ENCODE data around the gene SLC7A14. TPM values are rescaled to one million over a fixed set of nuclear protein-coding genes. Genes with fewer than 3 reads are reported as not detected.

Gene SLC7A14
- total and polyA plus RNA-seq, 2 donors (not counting 3 experiments of a cell fraction or from before 2014, with no cell fraction given): 0.07 to 0.57 TPM

DNA sequence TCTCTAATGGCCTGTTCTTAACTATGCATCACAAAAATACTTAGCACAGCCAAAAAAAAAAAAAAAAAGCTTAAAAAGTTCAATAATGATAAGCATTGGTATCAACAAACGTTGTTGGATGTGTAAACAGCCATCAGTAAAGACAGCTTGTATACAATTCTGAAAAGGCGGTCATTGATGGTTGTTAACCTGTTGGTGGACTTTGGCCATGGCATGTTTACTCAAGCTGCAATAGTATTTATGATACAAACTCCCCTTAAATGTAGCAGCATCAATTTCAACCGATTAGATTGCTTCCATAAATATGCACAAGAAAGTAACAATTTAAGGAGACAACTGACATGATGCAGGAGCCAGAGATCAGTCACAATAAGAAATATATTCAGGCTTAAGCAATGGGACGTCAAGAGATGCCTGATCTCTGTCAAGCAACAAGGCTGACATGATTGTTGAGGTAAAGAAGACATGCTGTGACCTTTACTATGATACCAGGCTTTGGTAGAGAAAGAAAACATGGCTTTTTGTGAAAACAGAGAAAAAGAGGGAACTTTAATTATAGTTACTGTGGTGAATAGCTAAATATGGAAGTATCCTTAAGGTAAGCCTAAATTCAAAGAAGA, 14.2 kb upstream of the SLC7A14 start:
- Histone ChIP-seq H3K4me1 (ENCODE audit: control insufficient read depth, extremely low read depth, insufficient read depth, low read length) (no peaks in the 10 kb centered on the region), H3K27ac (ENCODE audit: insufficient read depth, low read depth, low read length) (no peak overlapping the region), H3K4me3 (replicated peaks in 1 of 3; ENCODE audit: insufficient read depth in 1 of 3, low read depth in 1 of 3, low read length in 3 of 3) (no peak overlapping the region), H4K20me1 (replicated peaks; ENCODE audit: control insufficient read depth, extremely low read depth, insufficient read depth, low read length) (no peaks in the 10 kb centered on the region), H3K36me3 (ENCODE audit: control insufficient read depth in 2 of 2, extremely low read depth in 1 of 2, insufficient read depth in 2 of 2, low read length in 2 of 2) (no peaks in the 10 kb centered on the region), H3K9me3 (replicated peaks; ENCODE audit: control insufficient read depth, insufficient read depth, low read length) (no peaks in the 10 kb centered on the region), H3K4me2 (ENCODE audit: insufficient read depth, low read length) (no peak overlapping the region), H3K27me3 (ENCODE audit: control insufficient read depth in 2 of 2, insufficient read depth in 2 of 2, low read length in 2 of 2) (no peaks in the 10 kb centered on the region), H3K9me1 (replicated peaks; ENCODE audit: control insufficient read depth, extremely low read depth, insufficient read depth, low read length) (no peaks in the 10 kb centered on the region), H2AFZ (ENCODE audit: low read depth, low read length) (no peak overlapping the region), H3K79me2 (ENCODE audit: control insufficient read depth, insufficient read depth, low read length) (no peaks in the 10 kb centered on the region), H3K9ac (replicated peaks; ENCODE audit: extremely low read depth, insufficient read depth, low read length) (no peak overlapping the region)
- dilution Hi-C loops (cut with MboI; ENCODE audit: extremely low pct_ligation_motif_present, low sequenced_read_pairs): no loop called here
- POLR2A ChIA-PET: no interaction called here
- intact Hi-C loops (cut with micrococcal nuclease): no loop called here
- no peak for DNase-seq (ENCODE audit: low read depth, low spot score)
- no peak for FAIRE-seq
- no TSS peak for BruUV-seq (replicated peaks)
- CTCF ChIA-PET: interaction anchor here (1.1 kb wide), 1 partner anchor 9 kb away, joined by 3 read pairs; no protein-coding TSS in a partner anchor
- TF ChIP-seq GATA2 (IDR thresholded peaks at IDR 0.05; ENCODE audit: insufficient read depth, insufficient read length, low read depth, low read length): no peak
- TF ChIP-seq EZH2 (IDR thresholded peaks at IDR 0.05; ENCODE audit: borderline replicate concordance, low read depth, low read length, severe bottlenecking): no peak
- TF ChIP-seq, protein P1, sequence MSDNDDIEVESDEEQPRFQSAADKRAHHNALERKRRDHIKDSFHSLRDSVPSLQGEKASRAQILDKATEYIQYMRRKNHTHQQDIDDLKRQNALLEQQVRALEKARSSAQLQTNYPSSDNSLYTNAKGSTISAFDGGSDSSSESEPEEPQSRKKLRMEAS (IDR thresholded peaks at IDR 0.05; ENCODE audit: insufficient read depth, insufficient read length): no peak
- no peak for TF ChIP-seq FOS (IDR thresholded peaks at IDR 0.05; ENCODE audit: borderline replicate concordance, insufficient read depth, low read length)
- TF ChIP-seq JUN (IDR thresholded peaks at IDR 0.05; ENCODE audit: borderline replicate concordance, insufficient read depth, insufficient read length, low read depth): no peak
- no peak for TF ChIP-seq POLR2AphosphoS5 (IDR thresholded peaks at IDR 0.05; ENCODE audit: insufficient read depth, low read depth, low read length)
- TF ChIP-seq, protein P2, sequence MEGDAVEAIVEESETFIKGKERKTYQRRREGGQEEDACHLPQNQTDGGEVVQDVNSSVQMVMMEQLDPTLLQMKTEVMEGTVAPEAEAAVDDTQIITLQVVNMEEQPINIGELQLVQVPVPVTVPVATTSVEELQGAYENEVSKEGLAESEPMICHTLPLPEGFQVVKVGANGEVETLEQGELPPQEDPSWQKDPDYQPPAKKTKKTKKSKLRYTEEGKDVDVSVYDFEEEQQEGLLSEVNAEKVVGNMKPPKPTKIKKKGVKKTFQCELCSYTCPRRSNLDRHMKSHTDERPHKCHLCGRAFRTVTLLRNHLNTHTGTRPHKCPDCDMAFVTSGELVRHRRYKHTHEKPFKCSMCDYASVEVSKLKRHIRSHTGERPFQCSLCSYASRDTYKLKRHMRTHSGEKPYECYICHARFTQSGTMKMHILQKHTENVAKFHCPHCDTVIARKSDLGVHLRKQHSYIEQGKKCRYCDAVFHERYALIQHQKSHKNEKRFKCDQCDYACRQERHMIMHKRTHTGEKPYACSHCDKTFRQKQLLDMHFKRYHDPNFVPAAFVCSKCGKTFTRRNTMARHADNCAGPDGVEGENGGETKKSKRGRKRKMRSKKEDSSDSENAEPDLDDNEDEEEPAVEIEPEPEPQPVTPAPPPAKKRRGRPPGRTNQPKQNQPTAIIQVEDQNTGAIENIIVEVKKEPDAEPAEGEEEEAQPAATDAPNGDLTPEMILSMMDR (IDR thresholded peaks at IDR 0.05; ENCODE audit: extremely low read depth in 1 of 2, insufficient read depth in 1 of 2, low read depth in 1 of 2, low read length in 2 of 2): no peak
- TF ChIP-seq POLR2A (IDR thresholded peaks at IDR 0.05; ENCODE audit: low read depth, low read length): no peak
- no peak for TF ChIP-seq MYC (IDR thresholded peaks at IDR 0.05; ENCODE audit: low read depth, low read length)
